CD4-positive, alpha-beta T cell (primary cell): Measurements from ENCODE around the gene MRPL38. TPM values are rescaled to one million over a fixed set of nuclear protein-coding genes. Genes with fewer than 3 reads are reported as not detected.

Experiments used
- ATAC-seq: fragments of 200-7000 bp; cut with Tn5 transposase; one replicate; pipeline ENCODE4 v1.10.0; 2022; ENCODE audit warnings: mild to moderate bottlenecking; ENCODE audit not compliant: poor library complexity
- CTCF ChIA-PET: fragments of 350-600 bp; sonication (Branson Sonifier 250); formaldehyde crosslinking; loops from one replicate; lab custom pipeline; 2021; ENCODE audit warnings: antibody characterized with exemption, inconsistent platforms; lab: Charles Lee
- POLR2A ChIA-PET: fragments of 350-600 bp; sonication (Branson Sonifier 250); formaldehyde crosslinking; loops from one replicate; lab custom pipeline; 2021; ENCODE audit warnings: antibody characterized with exemption, inconsistent platforms; lab: Charles Lee
- DNase-seq, 14 experiments: peaks; one replicate each; pipeline ENCODE4 v3.0.0-alpha.2; 2013 to 2020; ENCODE audit warnings: mixed read lengths in 2 of 14
- H3K27ac ChIP-seq, 2 donors: one replicate each; pipeline versions ENCODE4 v1.5.1 to v1.7.0; 2013; ENCODE audit warnings: low read length in 2 of 2, low read depth in 1 of 2, mild to moderate bottlenecking in 1 of 2
- H3K27me3 ChIP-seq, 2 experiments: 1 replicate in 1 of 2; 2 replicates in 1 of 2; pipeline versions ENCODE4 v1.6.1 to v1.7.0; 2013; ENCODE audit warnings: low read length in 2 of 2, control low read depth in 1 of 2, mild to moderate bottlenecking in 1 of 2, moderate library complexity in 1 of 2; ENCODE audit not compliant: insufficient read depth in 2 of 2, control insufficient read depth in 1 of 2
- H3K36me3 ChIP-seq: one replicate; pipeline ENCODE4 v1.6.1; 2013; ENCODE audit warnings: low read length, control low read depth; ENCODE audit not compliant: insufficient read depth
- H3K4me1 ChIP-seq: one replicate; pipeline ENCODE4 v1.6.1; 2013; ENCODE audit warnings: low read length, control low read depth; ENCODE audit not compliant: insufficient read depth
- H3K4me3 ChIP-seq: one replicate; pipeline ENCODE4 v1.5.1; 2013; ENCODE audit warnings: mild to moderate bottlenecking, low read length, moderate library complexity
- H3K9me3 ChIP-seq, 2 experiments: 1 replicate in 1 of 2; 2 replicates in 1 of 2; pipeline versions ENCODE4 v1.6.1 to v1.7.0; 2013; ENCODE audit warnings: low read length in 2 of 2, mild to moderate bottlenecking in 2 of 2, control low read depth in 1 of 2, moderate library complexity in 1 of 2; ENCODE audit not compliant: control insufficient read depth in 1 of 2, insufficient read depth in 1 of 2
- H3K27ac Mint-ChIP-seq: one replicate; pipeline ENCODE4 v1.8.0; 2020; ENCODE audit warnings: mixed read lengths
- H3K27me3 Mint-ChIP-seq: one replicate; pipeline ENCODE4 v1.8.0; 2021; ENCODE audit warnings: mixed read lengths
- H3K36me3 Mint-ChIP-seq: one replicate; pipeline ENCODE4 v1.8.0; 2021; ENCODE audit warnings: low read depth, mixed read lengths
- H3K4me1 Mint-ChIP-seq: one replicate; pipeline ENCODE4 v1.8.0; 2021; ENCODE audit warnings: low read depth, mixed read lengths
- H3K4me3 Mint-ChIP-seq: one replicate; pipeline ENCODE4 v1.8.0; 2020; ENCODE audit warnings: mild to moderate bottlenecking, mixed read lengths
- H3K9me3 Mint-ChIP-seq: one replicate; pipeline ENCODE4 v1.8.0; 2020; ENCODE audit warnings: mixed read lengths
- CTCF ChIP-seq: fragments of 200-600 bp; IDR thresholded peaks from one replicate; pipeline ENCODE4 v1.8.0; 2022; ENCODE audit warnings: antibody characterized with exemption, mild to moderate bottlenecking
- intact Hi-C, 2 experiments: fragments of 100-400 bp; cut with DNase I in 1 of 2; cut with micrococcal nuclease in 1 of 2; formaldehyde crosslinking; loops; one replicate each; pipeline versions ENCODE4 v1.15.1 to v1.9.0; 2023 to 2025; cut with DNase I, micrococcal nuclease
- total RNA-seq, 174 experiments: library from RNA in 2 of 174; stranded (reverse) in 2 of 174; gene quantifications; one replicate each; pipeline ENCODE4 v1.2.3 and lab custom pipeline; 2021 to 2026

The MRPL38 gene
- total RNA-seq, 2 experiments from 2014 or later, result 146 to 147 TPM

GRCh38 chr17:75909812-75910274 is 5.2 kb upstream of the MRPL38 start:
- POLR2A ChIA-PET, result interaction anchor here (1.8 kb wide), 1 partner anchor 55 kb away, joined by 7 read pairs; the partner anchor contains the start of gene WBP2
- Mint-ChIP-seq H3K27ac (no peak overlapping the region), H3K27me3 (no peaks in the 10 kb centered on the region), H3K36me3 (peaks cover under 1% of the 10 kb centered on the region), H3K9me3 (no peaks in the 10 kb centered on the region), H3K4me1 (no peaks in the 10 kb centered on the region), H3K4me3 (no peak overlapping the region)
- CTCF ChIA-PET, result interaction anchor here (0.8 to 1.4 kb wide), 2 partner anchors 32 to 104 kb away, joined by 3 to 4 read pairs; no protein-coding TSS in a partner anchor
- Histone ChIP-seq H3K27me3 (no peaks in the 10 kb centered on the region), H3K27ac (no peak overlapping the region), H3K36me3 (no peaks in the 10 kb centered on the region), H3K4me1 (peaks cover 20% of the 10 kb centered on the region), H3K9me3 (no peaks in the 10 kb centered on the region), H3K4me3 (no peak overlapping the region)
- intact Hi-C loops, result loop anchor here (5.0 to 10.0 kb wide), 3 partner anchors 245 to 385 kb away; partner anchors contain the start of genes RECQL5 (in 1 of the 2) and SAP30BP (in 1 of the 2)
- peak in 1 of 14 experiments; percentile 14 for DNase-seq
- ATAC-seq, result no peak
- TF ChIP-seq CTCF, result no peak

GRCh38 chr17:75909051-75909811 is 4.5 kb upstream of the MRPL38 start:
- H3K27me3 Mint-ChIP-seq, result no peaks in the 10 kb centered on the region
- no peak overlapping the region for H3K27ac ChIP-seq
- no peaks in the 10 kb centered on the region for H3K9me3 Mint-ChIP-seq
- no peak overlapping the region for H3K27ac Mint-ChIP-seq
- ATAC-seq, result no peak
- H3K4me3 Mint-ChIP-seq, result no peak overlapping the region
- no peaks in the 10 kb centered on the region for H3K9me3 ChIP-seq
- no peak for TF ChIP-seq CTCF
- no peaks in the 10 kb centered on the region for H3K36me3 ChIP-seq
- ChIA-PET POLR2A (interaction anchor here (1.8 kb wide), 1 partner anchor 54 kb away, joined by 7 read pairs; the partner anchor contains the start of gene WBP2), CTCF (interaction anchor here (0.8 kb wide), 1 partner anchor 32 kb away, joined by 3 read pairs; no protein-coding TSS in a partner anchor)
- peaks cover 4% of the 10 kb centered on the region for H3K36me3 Mint-ChIP-seq
- peaks cover 22% of the 10 kb centered on the region for H3K4me1 ChIP-seq
- no peaks in the 10 kb centered on the region for H3K27me3 ChIP-seq
- no peak for DNase-seq
- no peaks in the 10 kb centered on the region for H3K4me1 Mint-ChIP-seq
- no peak overlapping the region for H3K4me3 ChIP-seq
- intact Hi-C loops, result loop anchor here (5.0 to 10.0 kb wide), 3 partner anchors 244 to 386 kb away; partner anchors contain the start of genes RECQL5 (in 1 of the 2) and SAP30BP (in 1 of the 2)

GRCh38 chr17:75908201-75908600 is 3.5 kb upstream of the MRPL38 start:
- no peaks in the 10 kb centered on the region for H3K27me3 Mint-ChIP-seq
- Histone ChIP-seq H3K27me3 (no peaks in the 10 kb centered on the region), H3K36me3 (no peaks in the 10 kb centered on the region), H3K4me1 (peaks cover 28% of the 10 kb centered on the region), H3K27ac (no peak overlapping the region), H3K9me3 (no peaks in the 10 kb centered on the region), H3K4me3 (no peak overlapping the region)
- no peak for TF ChIP-seq CTCF
- no peak overlapping the region for H3K4me3 Mint-ChIP-seq
- no peak overlapping the region for H3K27ac Mint-ChIP-seq
- DNase-seq, result no peak
- no peak for ATAC-seq
- ChIA-PET POLR2A (no interaction called here), CTCF (no interaction called here)
- intact Hi-C loops, result loop anchor here (5.0 to 10.0 kb wide), 3 partner anchors 243 to 387 kb away; partner anchors contain the start of genes RECQL5 (in 1 of the 2) and SAP30BP (in 1 of the 2)
- no peaks in the 10 kb centered on the region for H3K4me1 Mint-ChIP-seq
- peaks cover 4% of the 10 kb centered on the region for H3K36me3 Mint-ChIP-seq
- no peaks in the 10 kb centered on the region for H3K9me3 Mint-ChIP-seq
